SH-SY5Y (cell line): ENCODE data around the gene ZSCAN5B.
"Not testable (repeated sequence)": the region's sequence is repeated elsewhere in the genome, so short reads cannot be mapped to it uniquely, and the experiment has no call there.

ENCODE experiments used
- GATA2 ChIP-seq: IDR thresholded peaks from 2 replicates; pipeline ENCODE4 v1.6.1; 2011; ENCODE audit warnings: mild to moderate bottlenecking, low read depth, low read length
- GATA3 ChIP-seq: IDR thresholded peaks from 2 replicates; pipeline ENCODE4 v1.6.1; 2011; ENCODE audit warnings: low read depth, mild to moderate bottlenecking, low read length, moderate library complexity

GRCh38 chr19:56175861-56176307, 21.7 kb downstream of the ZSCAN5B start, which contains the start of gene GALP:
- not testable (repeated sequence) for TF ChIP-seq GATA2, GATA3
